GM12892 (cell line): ENCODE measurements around the gene LITAF.

ENCODE experiments used
- POLR2A ChIP-seq: IDR thresholded peaks from 2 replicates; pipeline ENCODE4 v1.6.1; 2011; ENCODE audit warnings: low read depth, low read length, control low read depth
- POLR2AphosphoS5 ChIP-seq: IDR thresholded peaks from 2 replicates; pipeline ENCODE4 v1.6.1; 2011; ENCODE audit warnings: low read depth, low read length, control low read depth
- TAF1 ChIP-seq: IDR thresholded peaks from 2 replicates; pipeline ENCODE4 v1.6.1; 2011; ENCODE audit warnings: low read depth, mild to moderate bottlenecking, control low read depth, low read length, borderline replicate concordance

GRCh38 chr16:11605564-11605886 lies 18.8 kb upstream of the LITAF start:
- TF ChIP-seq POLR2A (no peak), POLR2AphosphoS5 (no peak), TAF1 (no peak)
